Measurements from ENCODE around the gene RHOT1. TPM values are rescaled to one million over a fixed set of nuclear protein-coding genes. Genes with fewer than 3 reads are reported as not detected.
"Not testable (repeated sequence)": the region's sequence is repeated elsewhere in the genome, so short reads cannot be mapped to it uniquely, and the experiment has no call there.

Gene RHOT1
- total RNA-seq, 1 experiment from 2014 or later: 53.1 TPM

DNA sequence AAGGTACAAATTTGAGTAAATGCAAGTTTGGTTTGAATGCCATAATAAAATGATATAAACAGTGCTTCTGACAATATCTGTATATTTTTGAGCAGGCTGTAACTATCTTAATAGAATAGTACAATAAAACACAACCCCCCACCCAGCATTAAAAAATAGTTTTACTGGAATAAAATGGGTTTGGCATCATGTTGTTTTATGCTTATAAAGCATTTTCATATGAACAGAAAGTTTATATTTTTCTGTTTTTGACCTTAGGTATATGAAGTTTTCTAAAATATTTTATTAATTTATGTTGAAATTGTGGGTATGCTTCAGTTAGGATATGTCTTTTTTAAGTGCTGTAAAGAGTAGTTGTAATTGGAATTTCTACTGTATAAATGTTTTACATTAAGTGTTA, 66.1 kb downstream of the RHOT1 start:
- in situ Hi-C loops (cut with HindIII; ENCODE audit: low sequenced_read_pairs): no loop called here
- no peak for DNase-seq (ENCODE audit: low spot score)

DNA sequence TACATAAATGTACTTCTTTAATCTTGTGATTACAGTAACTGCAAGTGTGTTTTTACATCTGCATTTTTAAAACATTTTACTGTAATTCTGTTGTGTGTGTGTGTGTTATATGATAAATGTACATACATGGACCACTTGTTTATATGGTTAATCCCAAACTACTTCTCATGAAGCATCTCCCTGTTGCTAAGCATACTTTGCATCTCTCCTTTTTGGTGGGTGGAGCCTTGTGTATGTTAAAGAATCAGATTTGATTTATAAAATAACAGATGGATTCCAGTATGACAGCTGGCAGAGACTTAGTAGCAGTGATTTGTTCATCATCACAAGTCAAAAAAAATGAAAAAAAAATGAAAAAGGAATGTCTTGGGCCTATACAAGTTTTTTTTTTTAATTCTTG, 67.3 kb downstream of the RHOT1 start:
- in situ Hi-C loops (cut with HindIII; ENCODE audit: low sequenced_read_pairs): no loop called here
- no peak for DNase-seq (ENCODE audit: low spot score)

- in situ Hi-C loops (cut with HindIII; ENCODE audit: low sequenced_read_pairs): no loop called here
- no peak for DNase-seq (ENCODE audit: low spot score)
Observed at GRCh38 chr17:32211671-32212070, 69.4 kb downstream of the RHOT1 start.

- DNase-seq (ENCODE audit: low spot score): no peak
- in situ Hi-C loops (cut with HindIII; ENCODE audit: low sequenced_read_pairs): no loop called here
Observed at GRCh38 chr17:32215696-32216095, 73.4 kb downstream of the RHOT1 start.

- in situ Hi-C loops (cut with HindIII; ENCODE audit: low sequenced_read_pairs): no loop called here
Observed at GRCh38 chr17:32222621-32223020, 80.3 kb downstream of the RHOT1 start.

GRCh38 chr17:32223703-32224102, 81.4 kb downstream of the RHOT1 start:
- no peak for DNase-seq (ENCODE audit: low spot score)
- in situ Hi-C loops (cut with HindIII; ENCODE audit: low sequenced_read_pairs): no loop called here

More at GRCh38 chr17:32222621-32223020, 80.3 kb downstream of the RHOT1 start:
- peak; percentile 8 for DNase-seq (ENCODE audit: low spot score)

DNA sequence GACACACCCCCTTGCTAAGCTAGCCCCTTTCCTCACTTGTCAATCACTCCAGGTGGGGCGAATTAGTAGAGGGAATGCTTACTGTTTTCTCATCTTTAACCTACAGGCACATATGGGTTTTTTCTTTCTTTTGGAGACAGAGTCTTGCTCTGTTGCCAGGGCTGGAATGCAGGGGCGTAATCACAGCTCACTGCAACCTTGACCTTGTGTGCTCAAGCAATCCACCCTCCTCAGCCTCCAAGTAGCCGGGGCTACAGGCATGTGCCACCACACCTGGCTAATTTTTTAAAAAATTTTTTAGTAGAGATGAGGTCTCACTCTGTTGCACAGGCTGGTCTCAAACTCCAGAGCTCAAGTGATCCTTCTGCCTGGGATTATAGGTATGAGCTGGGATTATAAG, 84.6 kb downstream of the RHOT1 start:
- DNase-seq (ENCODE audit: low spot score): no peak
- in situ Hi-C loops (cut with HindIII; ENCODE audit: low sequenced_read_pairs): no loop called here

DNA sequence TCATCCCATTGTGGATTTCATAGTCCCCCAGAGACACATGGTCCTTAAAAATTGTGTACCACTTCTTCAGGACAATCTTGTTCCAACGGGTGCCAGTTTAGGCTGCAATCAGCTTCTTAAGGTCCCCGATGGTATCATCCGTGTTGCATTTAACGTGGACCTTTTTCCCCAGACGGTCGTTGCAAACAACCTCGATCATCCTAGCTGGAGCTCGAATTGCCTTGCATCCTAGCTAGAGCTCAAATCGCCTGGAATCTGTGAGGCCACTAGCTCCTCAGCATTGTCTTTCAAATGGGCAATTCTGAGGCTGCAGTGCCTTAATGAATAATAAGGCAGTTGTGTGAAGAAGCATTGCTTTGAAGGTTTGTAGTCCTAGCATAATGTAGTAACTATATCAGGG, 85.6 kb downstream of the RHOT1 start:
- in situ Hi-C loops (cut with HindIII; ENCODE audit: low sequenced_read_pairs): no loop called here
- DNase-seq (ENCODE audit: low spot score): no peak

DNA sequence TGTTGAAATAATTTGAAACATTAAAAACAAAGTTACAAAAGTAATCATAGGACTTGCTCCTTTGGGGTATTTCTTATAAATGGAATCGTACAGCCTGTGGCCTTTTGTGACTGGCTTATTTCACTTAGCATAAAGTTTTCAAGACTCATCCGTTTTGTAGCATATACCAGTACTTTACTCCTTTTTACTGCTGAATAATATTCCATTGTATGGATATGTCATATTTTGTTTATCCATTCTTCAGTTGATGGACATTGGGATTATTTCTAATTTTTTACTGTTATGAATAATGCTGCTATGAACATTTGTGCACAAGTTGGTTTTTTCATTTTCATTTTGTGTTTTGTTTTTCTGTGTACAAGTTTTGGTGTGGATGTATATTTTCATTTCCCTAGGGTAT, 93.3 kb downstream of the RHOT1 start:
- in situ Hi-C loops (cut with HindIII; ENCODE audit: low sequenced_read_pairs): no loop called here
- DNase-seq (ENCODE audit: low spot score): no peak

DNA sequence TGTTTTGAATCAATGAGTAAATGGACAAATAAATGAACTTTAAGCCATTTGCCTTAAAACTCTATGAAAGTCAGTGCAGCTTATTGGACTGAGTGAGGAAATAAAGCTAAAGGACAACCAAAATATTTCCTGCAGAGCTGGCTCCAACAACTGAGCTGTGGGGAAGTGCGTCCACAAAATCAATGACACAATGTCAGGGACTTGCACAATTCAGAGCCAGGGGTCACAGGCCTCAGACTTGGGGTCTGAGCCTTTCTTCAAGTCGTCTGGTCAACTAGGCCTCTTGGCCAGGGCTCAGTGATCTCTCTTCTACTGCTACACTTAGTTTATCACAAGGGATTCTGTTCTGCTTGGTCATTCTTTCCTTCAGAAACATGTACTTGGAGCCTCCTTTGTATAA, 97.2 kb downstream of the RHOT1 start:
- in situ Hi-C loops (cut with HindIII; ENCODE audit: low sequenced_read_pairs): no loop called here

DNA sequence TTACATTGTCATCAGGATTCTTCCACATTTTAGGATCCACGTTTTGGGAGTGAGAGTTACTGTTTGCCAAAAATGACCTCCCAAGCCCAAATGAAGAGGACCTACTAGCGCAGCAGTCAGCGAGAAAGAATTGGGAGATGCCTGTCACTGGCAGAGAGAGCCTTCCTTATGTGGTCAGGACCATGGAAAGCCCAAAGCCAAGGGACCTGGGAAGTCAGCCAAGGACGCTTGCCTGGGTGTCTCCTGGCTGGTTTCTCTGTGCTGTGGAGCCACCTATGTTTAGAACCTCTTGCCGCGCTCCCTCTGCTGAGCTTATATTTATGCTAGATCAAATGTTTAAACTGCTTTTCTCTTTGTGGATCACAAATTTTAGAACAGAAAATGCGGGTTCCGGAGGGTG, 98.4 kb downstream of the RHOT1 start:
- peak; percentile 92 for DNase-seq (ENCODE audit: low spot score)
- in situ Hi-C loops (cut with HindIII; ENCODE audit: low sequenced_read_pairs): no loop called here

More for the DNA sequence above, 97.2 kb downstream of the RHOT1 start:
- no peak for DNase-seq (ENCODE audit: low spot score)

GRCh38 chr17:32241640-32242039, 99.3 kb downstream of the RHOT1 start:
- no peak for DNase-seq (ENCODE audit: low spot score)
- in situ Hi-C loops (cut with HindIII; ENCODE audit: low sequenced_read_pairs): no loop called here

DNA sequence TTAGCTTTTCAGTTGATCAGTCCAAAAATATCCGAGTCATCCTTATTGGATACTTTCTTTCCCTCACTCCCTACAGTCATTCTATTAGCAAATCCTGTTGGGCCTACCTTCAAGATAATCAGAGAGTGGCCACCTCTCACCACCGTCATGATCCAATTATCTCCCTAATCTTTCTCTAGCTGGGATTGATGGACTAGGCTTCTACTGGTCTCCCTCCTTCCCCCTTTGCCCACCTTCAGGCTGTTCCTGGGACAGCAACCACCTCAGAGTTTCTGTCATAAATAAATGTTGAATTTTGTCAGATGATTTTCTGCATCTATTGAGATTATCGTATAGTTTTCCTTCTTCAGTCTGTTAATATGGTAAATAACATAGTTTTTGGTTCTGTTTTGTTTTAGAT, 107.2 kb downstream of the RHOT1 start:
- no peak for DNase-seq (ENCODE audit: low spot score)
- in situ Hi-C loops (cut with HindIII; ENCODE audit: low sequenced_read_pairs): no loop called here

GRCh38 chr17:32253117-32253611, 110.9 kb downstream of the RHOT1 start:
- peak; percentile 92 for DNase-seq (ENCODE audit: low spot score)
- in situ Hi-C loops (cut with HindIII; ENCODE audit: low sequenced_read_pairs): no loop called here

DNA sequence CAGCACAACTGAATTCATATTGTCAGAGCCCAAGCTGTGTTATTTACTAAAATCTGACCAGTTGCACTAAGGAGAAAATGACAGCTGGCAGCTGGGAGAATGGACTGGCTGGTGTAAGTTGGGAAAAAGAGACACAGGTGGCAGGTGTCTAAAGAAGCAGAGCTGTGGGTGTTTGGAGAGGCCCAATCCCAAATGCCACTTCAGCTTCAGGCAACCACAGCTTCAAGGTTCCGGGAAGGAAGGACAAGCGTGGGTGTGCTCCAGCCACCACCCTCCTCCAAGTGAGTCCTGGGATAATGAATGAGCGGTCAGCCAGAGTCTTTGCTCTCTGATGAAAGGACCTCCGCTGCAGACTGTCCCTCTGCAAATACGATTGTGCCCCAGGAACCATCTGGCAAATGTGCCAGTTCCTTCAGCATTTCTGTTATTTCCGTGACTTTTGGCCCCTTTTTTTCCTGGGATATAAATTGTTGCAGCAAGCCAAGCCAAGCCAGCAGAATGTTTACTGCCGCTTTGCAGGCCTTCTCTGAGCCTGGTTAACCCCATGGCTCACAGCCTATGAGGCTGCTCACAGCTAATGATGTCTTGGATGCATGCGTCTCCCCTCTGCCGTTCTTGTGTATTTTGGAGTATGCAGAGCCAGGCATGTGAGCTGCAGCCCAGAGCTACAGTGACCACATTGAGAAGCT, 113.9 kb downstream of the RHOT1 start:
- in situ Hi-C loops (cut with HindIII; ENCODE audit: low sequenced_read_pairs): no loop called here
- no peak for DNase-seq (ENCODE audit: low spot score)

DNA sequence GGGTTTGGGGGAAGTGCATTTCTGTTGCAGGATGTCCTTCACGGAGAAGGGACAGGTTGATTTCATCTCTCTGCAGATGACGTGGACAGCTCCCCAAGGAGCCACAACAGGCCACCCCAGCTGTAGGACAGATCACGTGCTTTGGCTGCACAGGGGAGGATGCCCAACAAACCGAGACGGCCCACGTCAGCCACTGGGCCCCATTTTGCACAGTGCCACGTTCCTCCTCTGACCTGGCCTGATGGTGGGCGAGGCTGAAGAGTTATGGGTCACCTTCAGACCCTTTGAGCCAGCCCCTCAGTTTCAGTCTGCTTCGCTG, 114.4 kb downstream of the RHOT1 start:
- in situ Hi-C loops (cut with HindIII; ENCODE audit: low sequenced_read_pairs): no loop called here
- DNase-seq (ENCODE audit: low spot score): no peak

DNA sequence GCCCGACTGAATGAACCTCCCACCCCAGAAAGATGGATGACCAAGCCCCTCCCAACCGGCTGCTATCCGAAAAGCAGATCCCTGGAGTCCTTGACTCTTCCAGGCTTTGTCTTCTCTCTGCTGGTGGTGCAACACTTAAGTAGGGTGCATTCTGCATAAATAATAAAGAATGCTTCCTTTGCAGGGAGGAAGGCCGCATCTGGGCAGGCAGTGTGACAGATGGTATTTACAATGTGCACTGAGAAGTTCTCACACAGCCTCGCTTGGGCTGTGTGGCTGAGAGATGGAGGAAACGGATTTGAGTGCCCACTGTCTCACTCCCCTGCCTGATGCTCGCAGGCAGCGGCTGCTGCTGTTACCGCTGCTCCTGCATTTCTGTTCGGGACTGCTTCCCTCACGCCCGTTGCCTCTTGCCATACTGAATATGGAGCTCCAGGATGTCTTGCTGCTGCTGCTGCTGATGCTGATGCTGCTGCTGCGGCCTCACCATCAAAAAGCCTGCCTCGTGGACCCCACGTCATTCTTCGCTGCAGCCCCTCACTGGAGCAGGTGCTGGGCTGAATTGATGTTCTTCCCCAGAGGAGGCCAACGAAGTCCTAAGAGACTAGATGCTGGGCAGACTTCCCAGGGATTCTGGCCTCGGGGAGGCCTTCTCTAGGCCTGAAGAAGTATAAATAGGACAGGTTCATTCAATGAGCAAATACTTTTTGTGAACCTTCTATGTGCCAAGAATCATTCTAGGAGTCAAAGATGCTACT, 116.3 kb downstream of the RHOT1 start:
- no peak for DNase-seq (ENCODE audit: low spot score)
- in situ Hi-C loops (cut with HindIII; ENCODE audit: low sequenced_read_pairs): no loop called here

GRCh38 chr17:32259586-32259985, 117.3 kb downstream of the RHOT1 start:
- in situ Hi-C loops (cut with HindIII; ENCODE audit: low sequenced_read_pairs): no loop called here
- DNase-seq (ENCODE audit: low spot score): no peak

GRCh38 chr17:32261417-32261736, 119.1 kb downstream of the RHOT1 start:
- DNase-seq (ENCODE audit: low spot score): no peak
- in situ Hi-C loops (cut with HindIII; ENCODE audit: low sequenced_read_pairs): no loop called here

GRCh38 chr17:32261936-32262510, 119.7 kb downstream of the RHOT1 start:
- no peak for DNase-seq (ENCODE audit: low spot score)
- in situ Hi-C loops (cut with HindIII; ENCODE audit: low sequenced_read_pairs): no loop called here

DNA sequence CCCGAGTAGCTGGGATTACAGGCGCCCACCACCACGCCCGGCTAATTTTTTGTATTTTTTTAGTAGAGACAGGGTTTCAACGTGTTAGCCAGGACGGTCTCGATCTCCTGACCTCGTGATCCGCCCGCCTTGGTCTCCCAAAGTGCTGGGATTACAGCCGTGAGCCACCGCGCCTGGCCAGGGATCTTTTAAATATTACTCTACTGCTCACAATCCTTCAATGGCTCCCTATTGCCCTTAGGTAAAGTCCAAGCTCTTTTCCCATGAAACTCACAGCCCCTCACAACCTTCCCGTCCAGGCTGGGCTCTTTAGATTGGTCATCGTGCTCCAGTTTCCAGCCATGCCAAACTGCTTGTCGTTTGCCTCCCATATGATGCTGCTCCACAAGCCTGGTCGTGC, 121.2 kb downstream of the RHOT1 start:
- DNase-seq (ENCODE audit: low spot score); in situ Hi-C loops (cut with HindIII; ENCODE audit: low sequenced_read_pairs): not testable (repeated sequence)

Measured in G401 (cell line).